H9 (cell line): Measurements from ENCODE around the gene SDE2. TPM values are rescaled to one million over a fixed set of nuclear protein-coding genes. Genes with fewer than 3 reads are reported as not detected.
"Not testable (repeated sequence)": the region's sequence is repeated elsewhere in the genome, so short reads cannot be mapped to it uniquely, and the experiment has no call there.

Experiments
- DNase-seq: peaks from one replicate; pipeline ENCODE4 v3.0.0-alpha.2; 2017
- H2AFZ ChIP-seq: one replicate; pipeline ENCODE4 v1.6.1; 2013; ENCODE audit warnings: mild to moderate bottlenecking, low read length, control low read depth, moderate library complexity
- H2AK5ac ChIP-seq: 2 replicates; pipeline ENCODE4 v1.6.1; 2013; ENCODE audit warnings: low read length, control low read depth, mixed read lengths; ENCODE audit not compliant: insufficient read length
- H2BK120ac ChIP-seq: one replicate; pipeline ENCODE4 v1.6.1; 2013; ENCODE audit warnings: low read depth, mild to moderate bottlenecking, low read length, control low read depth, inconsistent platforms; ENCODE audit not compliant: poor library complexity, severe bottlenecking
- H2BK12ac ChIP-seq: 2 replicates; pipeline ENCODE4 v1.6.1; 2013; ENCODE audit warnings: low read length, control low read depth, mixed read lengths, low read depth; ENCODE audit not compliant: insufficient read length
- H2BK15ac ChIP-seq: 2 replicates; pipeline ENCODE4 v1.6.1; 2013; ENCODE audit warnings: low read depth, low read length, control low read depth
- H2BK20ac ChIP-seq: one replicate; pipeline ENCODE4 v1.6.1; 2013; ENCODE audit warnings: low read depth, mild to moderate bottlenecking, low read length, control low read depth, inconsistent platforms; ENCODE audit not compliant: poor library complexity, severe bottlenecking
- H2BK5ac ChIP-seq: 2 replicates; pipeline ENCODE4 v1.6.1; 2013; ENCODE audit warnings: low read length, control low read depth, mixed read lengths; ENCODE audit not compliant: insufficient read length
- H3K14ac ChIP-seq: 2 replicates; pipeline ENCODE4 v1.6.1; 2013; ENCODE audit warnings: low read length, control low read depth; ENCODE audit not compliant: insufficient read depth
- H3K18ac ChIP-seq: 2 replicates; pipeline ENCODE4 v1.6.1; 2013; ENCODE audit warnings: low read depth, mild to moderate bottlenecking, mixed read lengths, low read length, control low read depth; ENCODE audit not compliant: insufficient read length
- H3K23ac ChIP-seq: 2 replicates; pipeline ENCODE4 v1.6.1; 2013; ENCODE audit warnings: low read length, control low read depth, mixed read lengths, low read depth; ENCODE audit not compliant: insufficient read length
- H3K23me2 ChIP-seq: 2 replicates; pipeline ENCODE4 v1.6.1; 2013; ENCODE audit warnings: low read depth, mild to moderate bottlenecking, mixed read lengths, low read length, control low read depth; ENCODE audit not compliant: insufficient read length, poor library complexity, severe bottlenecking
- H3K27ac ChIP-seq: 2 replicates; pipeline ENCODE4 v1.5.1; 2013; ENCODE audit warnings: low read length, control low read depth, mixed read lengths, low read depth; ENCODE audit not compliant: insufficient read length
- H3K27me3 ChIP-seq: 2 replicates; pipeline ENCODE4 v1.6.1; 2013; ENCODE audit warnings: low read length, control low read depth, inconsistent platforms; ENCODE audit not compliant: insufficient read depth
- H3K4ac ChIP-seq: 2 replicates; pipeline ENCODE4 v1.6.1; 2013; ENCODE audit warnings: low read depth, mild to moderate bottlenecking, control low read depth, inconsistent platforms, low read length, moderate library complexity
- H3K4me1 ChIP-seq: 2 replicates; pipeline ENCODE4 v1.6.1; 2013; ENCODE audit warnings: low read length, control low read depth, inconsistent platforms; ENCODE audit not compliant: insufficient read depth
- H3K4me2 ChIP-seq: 2 replicates; pipeline ENCODE4 v1.6.1; 2013; ENCODE audit warnings: low read length, control low read depth, mixed read lengths; ENCODE audit not compliant: insufficient read length, insufficient read depth
- H3K56ac ChIP-seq: 2 replicates; pipeline ENCODE4 v1.6.1; 2013; ENCODE audit warnings: low read depth, mild to moderate bottlenecking, mixed read lengths, low read length, control low read depth; ENCODE audit not compliant: insufficient read length
- H3K79me1 ChIP-seq: 2 replicates; pipeline ENCODE4 v1.6.1; 2013; ENCODE audit warnings: low read depth, mild to moderate bottlenecking, moderate library complexity, low read length, control low read depth, inconsistent platforms; ENCODE audit not compliant: insufficient read depth, poor library complexity, severe bottlenecking
- H3K79me2 ChIP-seq: 2 replicates; pipeline ENCODE4 v1.6.1; 2013; ENCODE audit warnings: low read length, control low read depth, inconsistent platforms; ENCODE audit not compliant: insufficient read depth
- H3K9ac ChIP-seq: 2 replicates; pipeline ENCODE4 v1.6.1; 2013; ENCODE audit warnings: low read length, control low read depth, mixed read lengths; ENCODE audit not compliant: insufficient read length; ENCODE audit errors: extremely low read depth
- H3K9me3 ChIP-seq: one replicate; pipeline ENCODE4 v1.6.1; 2013; ENCODE audit warnings: low read depth, low read length, inconsistent platforms; ENCODE audit not compliant: control insufficient read depth
- H3T11ph ChIP-seq: one replicate; pipeline ENCODE4 v1.6.1; 2013; ENCODE audit warnings: mild to moderate bottlenecking, low read length, control low read depth, inconsistent platforms
- H4K20me1 ChIP-seq: one replicate; pipeline ENCODE4 v1.6.1; 2013; ENCODE audit not compliant: control insufficient read depth, insufficient read length, insufficient read depth
- H4K5ac ChIP-seq: 2 replicates; pipeline ENCODE4 v1.6.1; 2013; ENCODE audit warnings: low read depth, mild to moderate bottlenecking, mixed read lengths, low read length, control low read depth; ENCODE audit not compliant: insufficient read length
- H4K8ac ChIP-seq: replicated peaks from 2 replicates; pipeline ENCODE4 v1.6.1; 2013; ENCODE audit warnings: low read length, control low read depth, mixed read lengths, low read depth; ENCODE audit not compliant: insufficient read length
- H4K91ac ChIP-seq: 2 replicates; pipeline ENCODE4 v1.6.1; 2013; ENCODE audit warnings: low read depth, mild to moderate bottlenecking, moderate library complexity, mixed read lengths, low read length, control low read depth; ENCODE audit not compliant: insufficient read length
- H3K27ac Mint-ChIP-seq, 3 experiments: 2 replicates in 2 of 3; 3 replicates in 1 of 3; pipeline ENCODE4 v1.8.0; 2020 to 2021; ENCODE audit warnings: mixed read lengths in 3 of 3, mild to moderate bottlenecking in 1 of 3, moderate library complexity in 1 of 3
- H3K27me3 Mint-ChIP-seq: 2 replicates; pipeline ENCODE4 v1.8.0; 2021; ENCODE audit warnings: low read depth, mild to moderate bottlenecking, moderate library complexity, mixed read lengths
- H3K36me3 Mint-ChIP-seq, 3 experiments: 2 replicates in 2 of 3; 3 replicates in 1 of 3; pipeline ENCODE4 v1.8.0; 2020 to 2021; ENCODE audit warnings: low read depth in 3 of 3, mixed read lengths in 3 of 3; ENCODE audit not compliant: insufficient read depth in 1 of 3
- H3K4me1 Mint-ChIP-seq, 2 experiments: 2 replicates each; pipeline ENCODE4 v1.8.0; 2020; ENCODE audit warnings: mixed read lengths in 2 of 2
- H3K4me3 Mint-ChIP-seq, 2 experiments: 2 replicates in 1 of 2; 3 replicates in 1 of 2; pipeline ENCODE4 v1.8.0; 2020 to 2021; ENCODE audit warnings: mild to moderate bottlenecking in 2 of 2, mixed read lengths in 2 of 2, moderate library complexity in 1 of 2
- H3K9me3 Mint-ChIP-seq, 2 experiments: 2 replicates in 1 of 2; 3 replicates in 1 of 2; pipeline ENCODE4 v1.8.0; 2020; ENCODE audit warnings: mild to moderate bottlenecking in 2 of 2, mixed read lengths in 2 of 2, moderate library complexity in 1 of 2
- WGBS: extraction: QIAGEN DNeasy Blood & Tissue Kit; methylation state at CpG from one replicate; pipeline ENCODE4 v1.1.7; 2013; ENCODE audit warnings: missing lambda C conversion rate, low lambda C conversion rate, mixed read lengths; ENCODE audit not compliant: insufficient read length; ENCODE audit errors: extremely low coverage; 5-methylcytosine and 5-hydroxymethylcytosine counted together
- total RNA-seq: library from RNA; stranded (reverse); gene quantifications from 2 replicates; pipeline ENCODE4 v1.2.1, GENCODE V29; 2021
- TF ChIP-seq, protein P1 (sequence below): fragments of 200-600 bp; sonication (generic); conservative IDR thresholded peaks from 3 replicates; pipeline ENCODE4 v1.8.0; 2021; ENCODE audit warnings: antibody characterized with exemption, mild to moderate bottlenecking

SDE2 gene
- total RNA-seq, 1 experiment from 2014 or later: 20.5 TPM

DNA sequence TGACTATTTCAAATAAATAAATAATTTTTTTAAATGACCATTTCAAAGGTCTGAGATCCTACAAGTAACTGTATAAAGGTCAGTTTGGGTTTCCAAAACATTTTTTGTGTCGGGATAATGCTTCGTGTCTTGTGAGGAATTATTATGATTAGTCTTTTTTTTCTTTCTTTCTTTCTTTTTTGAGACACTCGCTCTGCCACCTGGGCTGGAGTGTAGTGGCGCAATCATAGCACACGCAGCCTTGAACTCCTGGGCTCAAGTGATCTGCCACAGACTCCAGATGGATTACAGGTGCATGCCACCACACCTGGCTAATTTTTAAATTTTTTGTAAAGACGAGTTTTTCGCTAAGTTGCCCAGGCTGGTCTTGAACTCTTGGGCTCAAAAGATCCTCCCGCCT is 1.9 kb upstream of the SDE2 start:
- no peak overlapping the region for H4K91ac ChIP-seq
- H3K18ac ChIP-seq: no peak overlapping the region
- peaks cover 23% of the 10 kb centered on the region; the same call in 1 of the 2 replicates for H3K79me2 ChIP-seq
- no peaks in the 10 kb centered on the region for H4K20me1 ChIP-seq
- no peak overlapping the region for H2BK5ac ChIP-seq
- H3K9me3 ChIP-seq: no peaks in the 10 kb centered on the region
- no peak overlapping the region for H4K5ac ChIP-seq
- no peak overlapping the region for H2AFZ ChIP-seq
- WGBS: no CpG with 5 or more reads among the region's 8 CpGs
- H2BK120ac ChIP-seq: no peak overlapping the region
- DNase-seq: no peak
- H3K14ac ChIP-seq: no peak overlapping the region
- Mint-ChIP-seq H3K9me3 (no peaks in the 10 kb centered on the region; a peak in 1 of 5 replicates), H3K27me3 (no peaks in the 10 kb centered on the region; the same call in 1 of the 2 replicates), H3K27ac (no peak overlapping the region), H3K36me3 (peaks cover 0 to 4% (median 2%) of the 10 kb centered on the region in 3 experiments; a peak in 3 of 7 replicates), H3K4me1 (peaks cover 29 to 30% of the 10 kb centered on the region in 2 experiments), H3K4me3 (no peak overlapping the region)
- peaks cover 12% of the 10 kb centered on the region for H3K23me2 ChIP-seq
- no peak overlapping the region for H3K23ac ChIP-seq
- peaks cover 9% of the 10 kb centered on the region; the same call in 1 of the 2 replicates for H3K4me1 ChIP-seq
- H3K9ac ChIP-seq: no peak overlapping the region
- H3T11ph ChIP-seq: no peak overlapping the region
- H2AK5ac ChIP-seq: no peak overlapping the region
- no peak overlapping the region for H3K4ac ChIP-seq
- H4K8ac ChIP-seq: no peak overlapping the region
- no peak overlapping the region for H2BK20ac ChIP-seq
- no peak overlapping the region for H3K56ac ChIP-seq
- no peaks in the 10 kb centered on the region for H3K79me1 ChIP-seq
- no peak overlapping the region for H2BK15ac ChIP-seq
- no peak overlapping the region for H3K4me2 ChIP-seq
- no peak overlapping the region for H3K27ac ChIP-seq
- no peak overlapping the region for H2BK12ac ChIP-seq
- TF ChIP-seq, protein P1, sequence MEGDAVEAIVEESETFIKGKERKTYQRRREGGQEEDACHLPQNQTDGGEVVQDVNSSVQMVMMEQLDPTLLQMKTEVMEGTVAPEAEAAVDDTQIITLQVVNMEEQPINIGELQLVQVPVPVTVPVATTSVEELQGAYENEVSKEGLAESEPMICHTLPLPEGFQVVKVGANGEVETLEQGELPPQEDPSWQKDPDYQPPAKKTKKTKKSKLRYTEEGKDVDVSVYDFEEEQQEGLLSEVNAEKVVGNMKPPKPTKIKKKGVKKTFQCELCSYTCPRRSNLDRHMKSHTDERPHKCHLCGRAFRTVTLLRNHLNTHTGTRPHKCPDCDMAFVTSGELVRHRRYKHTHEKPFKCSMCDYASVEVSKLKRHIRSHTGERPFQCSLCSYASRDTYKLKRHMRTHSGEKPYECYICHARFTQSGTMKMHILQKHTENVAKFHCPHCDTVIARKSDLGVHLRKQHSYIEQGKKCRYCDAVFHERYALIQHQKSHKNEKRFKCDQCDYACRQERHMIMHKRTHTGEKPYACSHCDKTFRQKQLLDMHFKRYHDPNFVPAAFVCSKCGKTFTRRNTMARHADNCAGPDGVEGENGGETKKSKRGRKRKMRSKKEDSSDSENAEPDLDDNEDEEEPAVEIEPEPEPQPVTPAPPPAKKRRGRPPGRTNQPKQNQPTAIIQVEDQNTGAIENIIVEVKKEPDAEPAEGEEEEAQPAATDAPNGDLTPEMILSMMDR: no peak
- no peaks in the 10 kb centered on the region for H3K27me3 ChIP-seq

DNA sequence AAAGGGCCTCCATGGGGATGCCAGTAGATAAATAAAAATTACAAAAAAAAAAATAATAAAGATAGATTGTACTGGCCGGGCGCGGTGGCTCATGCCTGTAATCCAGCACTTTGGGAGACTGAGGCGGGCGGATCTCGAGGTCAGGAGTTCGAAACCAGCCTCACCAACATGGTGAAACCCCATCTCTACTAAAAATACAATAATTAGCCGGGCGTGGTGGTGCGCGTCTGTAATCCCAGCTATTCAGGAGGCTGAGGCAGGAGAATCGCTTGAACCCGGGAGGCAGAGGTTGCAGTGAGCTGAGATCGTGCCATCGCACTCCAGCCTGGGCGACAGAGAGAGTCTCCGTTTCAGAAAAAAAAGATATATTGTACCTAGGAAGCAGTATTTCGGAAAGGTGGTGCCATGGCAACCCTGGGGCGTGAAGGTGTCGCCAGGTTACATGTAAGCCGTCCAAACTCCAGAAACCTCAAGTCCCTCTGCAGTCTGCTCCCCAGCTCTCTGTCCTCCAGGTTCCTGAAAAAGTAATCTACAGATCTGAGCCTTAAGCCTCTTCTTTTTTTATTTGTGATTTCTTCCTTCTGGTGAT is 1.4 kb upstream of the SDE2 start:
- not testable (repeated sequence) for H3K27ac Mint-ChIP-seq, H3K27ac ChIP-seq, H3K36me3 Mint-ChIP-seq

More for the DNA sequence above, 1.4 kb upstream of the SDE2 start:
- not testable (repeated sequence) for H3T11ph ChIP-seq, H2BK15ac ChIP-seq, H3K79me1 ChIP-seq, H3K27me3 ChIP-seq, H2BK5ac ChIP-seq, H3K9ac ChIP-seq, H3K27me3 Mint-ChIP-seq, H3K4ac ChIP-seq, H3K23ac ChIP-seq, DNase-seq, H3K4me3 Mint-ChIP-seq, H3K4me1 ChIP-seq, H4K20me1 ChIP-seq, H3K56ac ChIP-seq, H3K9me3 ChIP-seq, H3K4me2 ChIP-seq, H2BK20ac ChIP-seq, H2BK120ac ChIP-seq, H2AK5ac ChIP-seq, H4K5ac ChIP-seq, H4K8ac ChIP-seq, H2BK12ac ChIP-seq, H3K9me3 Mint-ChIP-seq, H2AFZ ChIP-seq, H3K18ac ChIP-seq, H4K91ac ChIP-seq, H3K14ac ChIP-seq
- H3K4me1 Mint-ChIP-seq: peaks cover 29 to 30% of the 10 kb centered on the region in 2 experiments
- Histone ChIP-seq H3K23me2 (peaks cover 12% of the 10 kb centered on the region), H3K79me2 (peaks cover 25% of the 10 kb centered on the region; the same call in 1 of the 2 replicates)
- no CpG with 5 or more reads among the region's 21 CpGs for WGBS
